Measurements from ENCODE around the gene HMGB1. TPM values are rescaled to one million over a fixed set of nuclear protein-coding genes. Genes with fewer than 3 reads are reported as not detected.

HMGB1 gene
- polyA plus RNA-seq (2013, experiment 1 of 2; ENCODE audit: insufficient read length): 536 TPM
- polyA plus RNA-seq (2013, experiment 2 of 2; ENCODE audit: insufficient read length): 515 TPM

DNA sequence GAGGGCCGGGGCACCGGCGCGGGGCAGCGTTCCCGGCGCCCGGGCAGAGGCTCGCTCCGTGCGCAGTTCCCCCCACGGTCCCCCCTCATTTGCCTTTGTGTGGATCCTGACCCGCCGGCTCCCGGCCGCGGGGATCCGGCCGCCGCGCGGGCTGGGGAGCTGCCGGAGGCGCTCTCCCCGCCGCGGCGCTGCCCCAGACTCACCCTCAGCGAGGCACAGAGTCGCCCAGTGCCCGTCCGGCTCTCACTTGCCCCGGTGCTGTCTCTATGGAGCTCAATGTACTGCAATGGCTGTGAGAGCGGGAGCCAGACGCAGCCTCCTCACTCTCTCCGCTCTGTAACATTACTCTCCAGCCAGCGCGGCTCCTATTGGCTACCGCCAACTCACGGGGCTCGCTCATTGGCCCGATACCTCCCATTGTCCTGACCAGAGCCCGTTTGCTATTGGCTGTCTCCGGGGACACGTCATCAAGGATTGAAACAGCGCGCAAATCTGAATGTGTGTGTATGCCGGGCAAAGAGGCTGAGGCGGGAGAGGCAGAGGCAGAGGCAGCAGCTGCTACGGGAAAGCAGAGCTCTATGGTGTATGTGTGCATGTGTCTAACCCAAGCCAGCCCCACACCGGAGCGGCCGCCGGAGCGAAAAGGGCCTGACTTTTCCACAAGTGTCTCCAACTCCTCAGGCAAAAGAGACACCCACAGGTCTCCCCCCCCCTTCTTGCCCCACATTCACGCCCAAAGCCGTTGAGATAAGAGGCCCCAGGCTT is at the start of gene HMGB1:
Gene HMGB1, minus strand, starts transcription at position 344 of the 765 bp plus-strand sequence. CDS start 2,256 bp downstream, outside the sequence.
- DNase-seq: peak; percentile 100

DNA sequence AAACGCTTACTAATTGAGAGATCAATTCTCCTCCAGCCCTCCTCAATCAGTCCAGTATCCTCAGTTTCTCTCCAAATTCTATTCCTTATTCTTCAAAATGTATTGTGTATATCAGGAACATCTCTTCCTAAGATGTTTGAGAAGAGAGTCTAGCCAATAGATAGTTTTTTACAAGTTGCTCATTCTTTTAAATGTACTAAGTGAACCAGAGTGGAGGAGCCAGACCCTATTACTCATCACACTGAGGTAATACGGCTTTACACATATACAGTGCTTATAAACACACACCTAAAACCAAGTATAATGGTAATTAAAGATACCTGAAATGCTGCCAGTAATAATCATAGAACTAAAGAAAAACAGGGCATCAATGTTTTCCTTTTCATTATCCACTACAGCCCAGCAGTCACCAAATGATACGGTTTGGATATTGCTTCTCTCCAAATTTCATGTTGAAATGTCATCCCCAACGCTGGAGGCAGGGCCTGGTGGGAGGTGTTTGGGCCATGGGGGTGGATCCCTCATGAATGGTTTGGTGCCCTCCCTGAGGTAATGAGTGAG is 45.2 kb upstream of the HMGB1 start:
- DNase-seq: no peak

DNA sequence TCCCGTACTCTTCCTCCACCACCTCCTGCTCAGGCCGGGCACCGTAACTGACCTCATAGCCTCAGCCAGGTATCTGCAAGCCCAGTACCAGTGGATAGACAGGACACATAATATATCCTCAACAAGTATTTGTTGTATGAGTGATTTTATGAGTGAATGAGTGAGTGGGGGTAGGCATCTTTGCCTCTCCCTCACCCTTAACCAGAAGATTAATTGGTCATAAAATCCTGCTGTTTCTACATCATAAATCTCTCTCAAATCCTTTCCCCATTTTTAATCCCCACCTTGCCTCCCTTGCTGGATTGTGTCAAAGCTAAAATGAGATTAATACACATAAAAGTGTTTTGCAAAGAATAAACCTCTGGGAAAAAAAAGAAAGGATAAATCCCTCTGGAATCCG is 44.4 kb upstream of the HMGB1 start:
- DNase-seq: no peak

DNA sequence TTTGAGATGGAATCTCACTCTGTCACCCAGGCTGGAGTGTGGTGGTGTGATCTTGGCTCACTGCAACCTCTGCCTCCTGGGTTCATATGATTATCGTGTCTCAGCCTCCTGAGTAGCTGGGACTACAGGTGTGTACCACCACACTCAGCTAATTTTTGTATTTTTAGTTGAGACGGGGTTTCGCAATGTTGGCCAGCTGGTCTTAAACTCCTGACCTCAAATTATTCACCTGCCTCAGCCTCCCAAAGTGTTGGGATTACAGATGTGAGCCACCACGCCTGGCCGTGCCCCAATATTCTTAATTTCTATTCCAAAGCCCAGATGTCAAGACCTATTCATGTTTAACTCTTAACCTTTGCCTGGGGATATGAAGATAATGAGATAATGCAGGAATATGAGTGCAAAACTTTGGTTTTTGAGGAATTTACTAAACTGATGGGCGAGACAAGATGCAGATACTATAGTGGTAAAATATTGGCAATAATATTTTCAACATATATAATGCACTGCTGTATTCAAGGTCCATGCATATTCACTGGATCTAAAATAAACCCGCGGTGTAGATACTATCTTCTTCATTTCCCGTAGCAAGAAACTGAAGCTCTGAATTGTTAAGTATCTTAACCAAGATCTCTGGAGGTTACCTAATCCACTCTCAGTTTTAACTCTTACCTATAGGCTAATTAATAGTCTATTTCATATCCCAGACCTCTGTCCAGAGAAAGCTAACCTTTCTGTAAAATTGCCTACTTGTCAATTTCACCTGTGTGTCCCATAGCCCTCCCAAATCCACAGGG is 43.7 kb upstream of the HMGB1 start:
- no peak for DNase-seq

DNA sequence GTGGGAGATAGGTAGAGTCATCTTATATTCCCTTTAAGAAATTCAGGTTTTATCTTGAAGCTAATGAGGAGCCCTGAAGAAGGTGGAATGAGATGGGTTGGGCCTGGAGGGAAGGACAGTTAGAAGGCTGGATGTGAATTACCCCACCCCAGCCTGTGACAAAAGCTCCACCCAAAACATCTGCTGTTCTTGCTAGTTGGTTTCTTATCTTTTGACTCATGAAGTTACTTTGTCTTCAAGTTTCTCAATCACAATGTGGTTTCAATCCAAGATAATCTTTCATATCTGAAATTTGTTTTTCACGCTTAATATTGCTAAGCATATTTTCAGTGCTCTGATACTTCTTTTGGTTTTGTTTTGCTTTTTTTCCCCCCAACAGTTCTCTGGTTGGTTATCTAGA is 38.3 kb upstream of the HMGB1 start:
- DNase-seq: peak; percentile 9

DNA sequence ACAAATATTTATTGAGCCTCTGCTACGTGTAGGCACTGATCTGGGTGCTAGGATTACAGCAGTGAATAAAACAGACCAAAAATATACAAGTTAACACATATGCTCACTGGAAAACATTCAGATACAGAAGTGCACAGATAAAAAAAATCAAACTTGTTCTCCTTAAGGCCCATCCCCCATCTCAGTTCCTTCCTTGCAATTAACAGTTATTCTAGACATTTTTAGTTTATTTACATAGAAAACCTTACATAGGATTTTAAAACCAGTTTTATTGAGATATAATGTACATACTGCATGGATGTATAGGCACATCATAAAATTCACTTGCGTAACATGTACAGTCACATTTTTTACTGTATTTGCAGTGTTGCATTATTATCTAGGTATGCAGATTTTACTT is 36.5 kb upstream of the HMGB1 start:
- DNase-seq: no peak

DNA sequence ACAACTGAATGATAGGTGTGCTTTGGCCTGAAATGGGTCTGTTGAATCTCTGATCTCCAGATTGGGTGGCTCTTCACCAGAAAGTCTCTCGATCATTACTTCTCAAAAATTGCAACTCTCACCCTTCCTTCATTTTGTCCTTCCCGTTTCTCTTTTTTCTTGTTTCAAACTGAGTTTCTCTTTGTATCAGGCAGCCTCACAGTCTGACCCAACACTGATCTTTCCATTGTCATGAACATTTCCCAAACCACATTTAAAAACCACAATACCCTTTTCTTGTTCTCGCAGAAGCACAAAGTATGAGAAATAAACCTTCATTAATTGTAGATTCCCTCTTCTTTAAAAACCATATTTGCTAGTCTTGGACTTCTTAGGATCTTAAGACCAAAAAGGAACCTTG is 33.6 kb upstream of the HMGB1 start:
- no peak for DNase-seq

DNA sequence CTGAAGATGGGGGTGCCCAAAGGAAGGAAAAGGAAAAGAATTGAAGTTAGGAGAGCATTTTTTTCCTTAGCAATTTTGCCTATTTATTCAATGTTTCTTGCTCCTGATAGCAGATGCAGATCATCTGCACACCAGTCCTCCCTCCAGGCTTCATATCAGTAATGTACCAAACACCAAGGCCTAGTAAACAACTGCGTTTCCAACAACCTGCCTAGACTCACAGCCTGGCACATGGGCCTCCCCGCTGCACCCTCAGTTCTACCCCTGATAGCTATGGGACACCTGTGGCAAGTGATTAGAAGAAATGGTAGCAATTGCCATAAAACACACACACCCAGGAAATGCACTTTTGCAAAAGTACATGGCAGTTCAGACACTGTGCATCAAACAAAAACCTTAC is 30.4 kb upstream of the HMGB1 start:
- DNase-seq: no peak

DNA sequence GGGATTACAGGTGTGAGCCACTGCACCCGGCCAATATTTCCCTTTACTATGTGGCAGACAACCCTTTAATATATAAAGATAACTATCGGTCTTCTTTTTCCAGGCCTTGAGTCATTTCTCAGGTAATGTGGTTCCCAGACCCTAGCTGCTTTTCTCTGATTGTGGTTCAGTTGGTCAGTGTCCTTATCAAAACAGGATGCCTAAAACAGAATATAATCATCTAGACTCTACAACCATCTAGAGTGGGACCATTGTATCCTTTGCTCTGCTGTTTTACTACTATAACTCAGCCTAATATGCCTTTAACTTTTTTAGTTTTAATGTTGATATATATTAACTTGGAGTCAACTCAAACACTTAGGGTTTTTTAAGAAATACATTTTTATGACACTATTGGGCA is 30.0 kb upstream of the HMGB1 start:
- DNase-seq: no peak

DNA sequence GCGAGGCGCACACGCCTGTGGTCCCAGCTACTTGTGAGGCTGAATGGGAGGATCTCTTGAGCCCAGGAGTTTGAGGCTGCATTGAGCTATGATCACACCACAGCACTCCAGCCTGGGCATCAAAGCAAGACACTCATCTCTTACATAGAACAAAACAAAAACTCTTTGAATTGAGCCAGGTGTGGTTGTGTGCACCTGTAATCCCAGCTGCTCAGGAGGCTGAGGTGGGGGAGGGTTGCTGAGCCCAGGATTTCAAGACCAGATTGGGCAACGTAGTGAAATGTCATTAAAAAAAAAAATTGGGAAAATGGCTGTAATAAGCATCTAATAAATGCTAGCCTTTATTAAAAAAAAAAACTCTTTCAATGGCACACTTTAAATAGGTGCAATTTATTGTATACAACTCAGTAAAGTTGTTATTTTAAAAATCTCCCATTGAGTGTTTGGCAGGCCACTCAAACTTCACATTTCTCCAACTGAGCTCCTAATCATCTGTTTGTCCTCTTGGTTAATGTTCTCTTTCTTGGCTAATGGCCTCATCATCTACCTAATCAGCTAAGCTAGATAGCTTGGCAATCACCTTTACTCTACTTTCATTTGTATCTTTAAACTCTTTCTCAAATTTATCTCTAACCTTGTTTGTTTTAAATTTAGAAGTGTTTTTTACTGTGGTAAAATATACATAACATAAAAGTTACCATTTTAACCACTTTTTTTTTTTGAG is 28.1 kb upstream of the HMGB1 start:
- no peak for DNase-seq

DNA sequence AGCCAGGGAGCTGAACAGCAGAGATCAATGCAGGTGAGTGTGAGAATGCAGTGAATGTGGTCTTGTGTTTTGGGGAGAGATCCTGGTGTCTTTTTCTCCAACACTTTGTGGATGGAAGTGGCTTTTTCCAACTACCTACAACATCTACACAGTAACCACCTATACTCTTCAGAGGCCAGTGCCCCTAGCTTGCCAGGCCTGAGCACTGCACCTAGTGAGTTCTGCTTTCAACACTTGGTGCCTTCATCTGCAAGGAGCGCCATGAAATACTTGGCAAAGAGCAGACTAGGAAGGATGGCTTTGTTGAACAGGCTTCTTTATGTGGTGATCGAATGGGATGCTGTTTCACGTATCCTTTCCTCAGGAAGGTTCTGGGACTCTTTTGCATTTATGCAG is 21.3 kb upstream of the HMGB1 start:
- no peak for DNase-seq

DNA sequence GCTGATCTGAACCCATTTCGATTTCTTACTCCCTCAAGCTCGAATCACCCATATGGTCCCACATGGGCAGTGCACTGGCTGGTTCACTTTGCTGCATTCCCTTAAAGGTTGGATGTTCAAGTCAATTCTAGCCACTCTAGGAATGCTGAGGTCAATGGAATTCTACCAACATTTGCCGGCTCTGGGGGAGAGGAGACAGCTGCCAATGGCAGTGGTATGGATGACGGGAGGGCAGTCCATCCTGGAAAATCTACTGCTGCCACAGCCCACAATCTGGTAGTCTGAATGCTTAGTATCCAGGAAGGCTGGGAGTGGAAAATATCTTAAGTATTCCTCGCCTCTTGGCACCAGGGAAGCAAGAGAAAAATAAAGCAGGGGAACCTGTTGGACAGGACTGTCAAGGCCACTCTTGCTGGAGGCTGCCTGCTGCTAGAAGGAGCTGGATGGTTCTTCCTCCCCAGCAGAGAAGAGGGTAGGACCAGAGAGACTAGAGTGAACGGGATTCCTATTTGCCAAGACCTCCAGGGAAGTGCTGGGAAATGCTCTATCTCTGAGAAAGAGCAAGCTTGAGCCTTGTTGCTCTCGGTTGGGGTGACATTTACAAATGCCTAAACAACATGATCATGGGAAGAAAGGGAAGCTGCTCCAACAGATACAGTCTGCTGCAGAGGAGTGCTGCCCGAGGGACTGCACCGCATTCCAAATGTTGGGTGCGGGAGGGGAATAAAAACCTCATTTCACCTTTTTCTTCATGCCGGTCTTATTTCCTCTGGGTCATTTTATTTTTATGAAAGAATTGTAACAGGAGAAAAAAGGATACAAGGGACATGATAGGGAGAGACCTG is 20.7 kb upstream of the HMGB1 start:
- DNase-seq: no peak

DNA sequence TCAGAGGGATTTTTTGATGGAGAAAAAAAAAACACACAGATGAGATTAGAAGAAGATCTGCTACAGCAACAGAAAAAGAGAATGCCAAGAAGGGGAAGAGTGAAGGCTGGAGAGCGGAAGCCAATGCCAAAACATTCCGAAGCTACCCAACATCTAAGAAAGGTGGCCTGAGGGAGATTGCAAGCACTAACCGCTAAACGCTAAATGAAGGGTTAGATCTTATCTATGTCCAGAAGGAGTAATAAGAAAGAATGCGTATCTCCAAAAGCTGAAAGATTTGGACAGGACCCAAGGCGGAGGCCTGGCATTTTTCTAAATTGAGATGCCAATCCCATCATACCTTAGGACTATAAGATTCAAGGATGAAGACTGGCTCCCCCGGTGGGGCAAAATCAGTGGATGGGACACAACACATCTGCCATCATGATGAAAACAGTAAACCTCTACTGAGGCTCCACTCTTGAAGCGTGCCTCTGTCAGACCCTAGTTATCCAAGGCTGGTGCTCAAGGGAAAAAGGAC is 15.6 kb upstream of the HMGB1 start:
- DNase-seq: no peak

DNA sequence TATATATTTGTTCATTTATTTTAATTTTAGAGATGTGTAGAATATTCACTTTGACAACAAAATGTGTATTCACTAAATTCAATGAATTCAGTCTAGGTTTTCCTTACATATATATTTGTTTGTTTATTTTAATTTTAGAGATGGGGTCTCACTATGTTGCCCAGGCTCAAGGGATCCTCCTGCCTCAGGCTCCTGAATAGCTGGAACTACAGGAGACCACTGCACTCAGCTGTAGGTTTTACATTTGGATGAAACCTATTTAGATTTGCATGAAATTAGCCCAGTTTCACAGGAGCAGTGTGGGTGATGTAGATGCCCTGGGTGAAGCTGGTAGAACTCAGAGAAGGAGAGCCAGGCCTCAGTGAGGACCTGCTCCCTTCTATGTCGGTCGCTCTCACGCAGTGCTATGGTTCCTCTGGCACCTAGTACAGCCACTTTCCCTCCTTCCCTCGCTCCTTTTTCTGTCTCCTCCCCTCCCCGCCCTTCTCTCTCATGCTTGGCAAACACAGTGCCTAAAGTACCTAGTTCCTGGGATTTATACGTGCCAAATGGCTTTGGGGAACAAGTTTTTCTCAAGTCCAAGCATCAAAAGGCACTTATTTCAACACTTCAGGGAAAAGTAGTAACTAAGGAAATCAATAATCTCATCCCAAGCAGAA is 14.7 kb upstream of the HMGB1 start:
- no peak for DNase-seq

DNA sequence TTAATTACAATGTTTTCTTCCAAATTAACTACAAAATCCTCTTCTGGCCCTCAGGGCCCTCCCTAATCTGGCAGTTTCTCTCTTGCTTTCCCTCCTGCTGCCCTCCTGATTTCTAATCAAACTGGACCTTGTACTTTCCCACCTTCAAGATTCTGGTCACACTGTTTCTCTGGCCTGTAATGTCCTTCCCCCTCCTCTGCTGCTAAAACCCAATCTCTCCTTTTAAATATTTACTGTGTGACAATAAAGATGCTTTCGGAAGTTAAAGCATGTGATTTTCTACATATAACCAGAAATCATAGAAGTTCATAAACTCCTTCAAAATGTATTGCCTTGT is 14.1 kb upstream of the HMGB1 start:
- no peak for DNase-seq

DNA sequence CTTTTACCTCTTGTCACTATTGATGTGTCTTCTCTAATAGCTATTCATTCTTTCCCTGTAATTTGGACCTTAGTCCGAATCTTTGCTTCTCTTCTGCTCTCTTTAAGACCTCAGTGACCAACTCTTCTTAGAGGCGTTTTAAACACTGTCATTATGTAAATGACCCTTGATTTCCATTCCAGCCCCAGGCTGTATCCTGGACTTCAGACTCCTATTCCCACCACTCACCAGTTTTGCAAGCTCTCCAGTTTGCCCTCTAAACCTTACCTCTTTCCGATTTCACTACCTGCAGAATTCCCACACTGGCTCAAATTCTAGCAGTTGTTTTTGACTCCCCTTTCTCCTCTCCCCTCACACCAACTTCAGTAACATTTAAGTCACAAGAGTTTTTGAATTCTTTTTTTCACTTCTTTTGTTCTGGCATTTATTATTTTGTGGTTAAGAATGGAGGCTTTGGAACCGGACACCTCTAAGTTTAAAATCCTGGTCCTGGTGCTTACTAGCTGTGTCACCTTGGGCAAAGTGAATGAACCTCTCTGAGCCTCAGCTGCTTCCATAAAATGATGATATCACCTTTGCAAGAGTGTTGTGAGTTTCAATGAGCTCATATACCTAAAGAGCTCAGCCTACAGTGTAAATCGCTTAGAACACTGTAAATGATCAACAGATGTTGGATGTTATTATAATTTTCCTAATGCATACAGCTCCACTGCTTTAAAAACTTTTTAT is 13.6 kb upstream of the HMGB1 start:
- no peak for DNase-seq

DNA sequence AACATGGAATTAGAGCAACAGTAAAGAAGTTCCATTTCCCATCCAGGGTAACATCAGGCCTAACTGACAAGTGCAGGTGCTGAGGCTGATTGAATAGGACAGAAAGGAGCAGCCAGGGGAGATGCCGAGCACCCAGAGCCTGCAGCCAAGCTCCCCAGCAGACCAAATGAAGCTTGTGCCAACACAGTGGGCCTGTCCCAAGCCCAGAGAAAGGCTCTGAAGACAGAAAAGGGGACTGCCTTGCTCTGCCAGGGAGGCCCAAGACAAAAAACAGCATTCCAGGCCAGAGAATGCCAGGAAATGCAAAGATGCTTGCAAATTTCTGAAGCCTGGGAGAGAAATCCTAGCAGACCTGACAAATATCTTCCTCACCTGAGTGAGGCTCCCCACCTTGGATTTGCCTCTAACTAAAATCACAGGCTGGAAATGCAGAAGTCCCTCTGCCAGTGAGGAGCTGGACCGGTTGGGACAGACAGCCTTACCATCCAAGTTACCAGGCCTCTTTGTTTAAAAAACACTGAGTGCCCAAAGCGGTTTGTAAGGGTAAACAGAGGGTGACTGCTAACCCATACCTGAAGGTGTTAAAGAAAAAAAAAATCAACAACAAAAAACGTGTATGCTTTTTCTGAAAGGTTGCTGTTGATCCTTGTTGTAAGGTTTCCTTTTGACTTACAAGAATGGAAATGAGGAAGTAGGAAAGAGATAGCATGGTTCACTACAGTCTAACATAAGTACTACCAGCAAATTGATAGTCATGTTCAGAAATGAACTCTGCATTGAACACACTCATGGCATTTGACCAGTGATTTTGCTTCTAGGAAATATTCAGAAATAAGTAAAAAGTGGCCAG is 11.8 kb upstream of the HMGB1 start:
- no peak for DNase-seq

DNA sequence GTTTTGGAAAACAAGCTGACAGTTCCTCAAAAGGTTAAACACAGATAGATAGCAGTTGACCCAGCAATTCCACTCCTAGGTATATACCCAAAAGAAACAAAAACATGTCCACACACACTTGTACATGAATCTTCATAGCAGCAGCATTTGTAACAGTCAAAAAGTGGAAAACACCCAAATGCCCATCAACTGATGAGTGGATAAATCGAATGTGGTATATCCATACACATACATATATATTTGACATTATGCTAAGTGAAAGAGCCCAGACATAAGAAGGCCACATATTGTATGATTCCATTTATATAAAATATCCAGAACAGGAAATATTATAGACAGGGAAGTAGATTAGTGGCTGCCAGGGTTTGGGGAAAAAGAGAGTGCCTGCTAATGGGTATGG is 7.9 kb upstream of the HMGB1 start:
- no peak for DNase-seq

DNA sequence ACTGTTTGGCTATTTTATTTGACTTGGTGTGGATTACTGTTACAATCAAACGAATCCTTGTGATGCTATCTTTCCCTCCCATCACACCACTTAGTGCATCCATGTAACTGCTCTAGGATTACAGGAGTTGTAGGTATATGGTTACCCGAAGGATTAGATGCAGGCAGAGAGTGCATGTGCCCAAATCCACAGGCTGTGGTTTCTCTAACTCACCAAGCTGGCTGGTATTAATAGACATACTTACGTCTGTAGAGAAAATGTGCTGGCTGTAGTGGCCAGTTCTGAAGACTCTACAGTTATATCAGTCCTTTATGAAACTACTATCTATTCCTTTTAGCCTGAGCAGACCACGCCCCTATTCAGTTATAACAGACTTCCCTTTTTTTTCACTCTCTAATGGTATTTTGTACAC is 1.1 kb upstream of the HMGB1 start:
- DNase-seq: no peak

DNA sequence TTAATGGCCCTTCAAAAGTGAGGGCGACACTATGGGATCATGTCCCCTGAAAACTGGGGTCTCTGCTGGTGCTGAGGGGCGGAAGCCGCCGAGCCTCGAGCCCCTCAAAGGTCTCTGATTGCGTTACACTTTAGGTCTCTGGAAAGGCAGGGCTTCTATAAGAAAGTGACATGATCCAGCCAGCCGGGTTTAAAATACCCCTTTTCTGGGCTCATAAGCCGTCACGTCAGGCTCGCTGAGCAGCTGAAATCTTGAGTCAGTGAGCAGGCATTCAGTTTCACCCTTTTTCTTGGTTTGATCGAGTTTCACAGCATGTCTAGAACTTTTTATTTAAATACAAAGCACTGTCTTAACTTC is 600 bp upstream of the HMGB1 start:
- peak; percentile 41 for DNase-seq

All from fibroblast of skin of abdomen (primary cell).